ENCODE data around the gene ANKRD23.

Gene ANKRD23

DNA sequence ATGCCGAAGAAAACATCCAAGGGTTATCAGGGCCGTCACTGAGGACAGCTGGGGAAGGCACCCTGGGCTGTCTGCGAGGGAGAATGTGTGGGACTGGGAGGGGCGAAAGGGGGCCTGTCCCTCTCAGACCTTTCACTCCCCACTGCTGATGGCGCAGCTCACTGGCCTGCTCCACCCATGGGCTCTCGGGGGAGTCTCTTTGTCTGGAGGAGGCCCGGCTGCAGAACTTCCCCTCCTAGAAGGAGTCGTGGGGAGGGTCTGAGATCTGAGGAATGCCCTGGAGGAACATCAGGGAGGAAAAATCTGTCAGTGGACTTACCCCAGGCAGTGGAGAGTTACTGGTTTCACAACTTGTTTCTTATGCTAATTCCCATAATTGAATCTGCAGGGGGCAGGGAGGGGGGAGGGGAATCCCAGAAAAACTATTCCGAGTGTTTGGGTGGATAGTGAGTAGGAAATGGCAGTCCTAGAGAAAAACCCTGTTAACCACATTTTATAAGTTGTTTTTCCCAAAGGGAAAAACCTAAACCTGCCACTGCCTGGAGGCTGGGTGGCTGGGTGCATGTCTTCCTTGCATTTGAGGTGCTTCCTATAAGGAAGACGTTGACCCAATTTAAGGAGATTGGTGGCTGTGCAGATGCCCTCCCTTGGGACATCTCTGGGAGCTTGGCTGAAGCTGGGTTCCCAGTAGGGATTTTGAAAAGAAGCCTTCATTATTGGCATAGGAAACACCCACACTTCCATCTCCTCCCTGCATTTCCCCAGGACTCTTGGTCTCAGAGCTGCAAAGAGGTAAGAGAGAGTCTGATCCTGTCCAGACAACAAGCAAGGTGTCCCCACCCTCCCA lies 37.8 kb upstream of the ANKRD23 start:
- Mint-ChIP-seq H3K27ac (no peak overlapping the region), H3K9me3 (no peaks in the 10 kb centered on the region), H3K27me3 (peaks cover 93% of the 10 kb centered on the region), H3K36me3 (no peaks in the 10 kb centered on the region), H3K4me1 (no peaks in the 10 kb centered on the region), H3K4me3 (no peak overlapping the region)
- no peak for DNase-seq
- CTCF ChIA-PET = no interaction called here

DNA sequence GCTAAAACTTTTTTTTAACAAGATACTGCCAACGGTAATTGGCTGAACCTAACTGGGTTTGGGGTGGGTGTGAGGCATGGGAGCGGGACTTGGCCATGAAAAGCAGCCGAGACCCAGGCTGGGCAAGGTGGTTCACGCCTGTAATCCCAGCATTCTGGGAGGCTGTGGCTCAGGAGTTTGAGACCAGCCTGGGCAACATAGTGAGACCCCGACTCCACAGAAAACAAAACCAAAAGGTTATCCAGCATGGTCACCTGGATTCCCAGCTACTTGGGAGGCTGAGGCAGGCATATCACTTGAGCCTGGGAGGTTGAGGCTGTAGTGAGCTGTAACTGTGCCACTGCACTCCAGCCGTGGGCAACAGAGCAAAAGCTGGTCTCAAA lies 37.1 kb upstream of the ANKRD23 start:
- H3K36me3 Mint-ChIP-seq = no peaks in the 10 kb centered on the region
- H3K4me1 Mint-ChIP-seq = peaks cover 2% of the 10 kb centered on the region
- CTCF ChIA-PET = no interaction called here
- H3K27me3 Mint-ChIP-seq = peaks cover 93% of the 10 kb centered on the region
- no peak overlapping the region for H3K27ac Mint-ChIP-seq
- DNase-seq = no peak
- no peaks in the 10 kb centered on the region for H3K9me3 Mint-ChIP-seq
- no peak overlapping the region for H3K4me3 Mint-ChIP-seq

- Mint-ChIP-seq H3K36me3 (no peaks in the 10 kb centered on the region), H3K27ac (no peak overlapping the region), H3K4me3 (no peak overlapping the region), H3K4me1 (peaks cover 2% of the 10 kb centered on the region), H3K27me3 (peaks cover 93% of the 10 kb centered on the region), H3K9me3 (no peaks in the 10 kb centered on the region)
- DNase-seq = no peak
- CTCF ChIA-PET = no interaction called here
Measured at GRCh38 chr2:96879545-96880040, 35.8 kb upstream of the ANKRD23 start.

GRCh38 chr2:96878796-96879544 lies 35.1 kb upstream of the ANKRD23 start:
- CTCF ChIA-PET = no interaction called here
- no peak for DNase-seq
- Mint-ChIP-seq H3K9me3 (no peaks in the 10 kb centered on the region), H3K4me3 (no peak overlapping the region), H3K27ac (no peak overlapping the region), H3K4me1 (peaks cover 7% of the 10 kb centered on the region), H3K36me3 (no peaks in the 10 kb centered on the region), H3K27me3 (peaks cover 93% of the 10 kb centered on the region)

- Mint-ChIP-seq H3K4me3 (no peak overlapping the region), H3K9me3 (no peaks in the 10 kb centered on the region), H3K4me1 (peaks cover 7% of the 10 kb centered on the region), H3K27me3 (peaks cover 93% of the 10 kb centered on the region), H3K27ac (no peak overlapping the region), H3K36me3 (no peaks in the 10 kb centered on the region)
- no peak for DNase-seq
- CTCF ChIA-PET = no interaction called here
Measured at GRCh38 chr2:96878171-96878570, 34.4 kb upstream of the ANKRD23 start.

DNA sequence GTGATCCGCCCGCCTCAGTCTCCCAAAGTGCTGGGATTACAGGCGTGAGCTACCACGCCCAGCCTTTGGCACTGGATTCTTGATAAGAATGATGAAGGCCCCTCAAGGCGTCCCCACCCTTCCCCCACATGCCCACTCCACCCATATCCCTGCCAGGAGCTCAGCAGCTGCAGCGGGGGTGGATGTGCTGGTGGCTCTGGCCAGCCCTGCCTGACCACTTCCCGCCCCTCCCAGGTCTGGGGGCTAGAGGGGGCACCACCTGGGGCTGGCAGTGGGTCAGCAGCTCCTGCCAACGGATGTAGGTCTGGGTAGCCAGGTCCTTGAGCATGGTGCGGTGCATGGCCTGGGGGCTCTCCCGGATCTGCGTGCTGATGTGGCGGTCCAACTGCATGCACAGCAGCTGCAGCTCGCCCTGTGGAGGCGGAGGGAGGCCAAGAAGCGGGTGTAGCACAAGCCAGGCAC lies 33.8 kb upstream of the ANKRD23 start:
- Mint-ChIP-seq H3K27ac (no peak overlapping the region), H3K4me1 (peaks cover 7% of the 10 kb centered on the region)
- CTCF ChIA-PET = interaction anchor here (0.9 kb wide), 1 partner anchor 9 kb away, joined by 3 read pairs; no protein-coding TSS in a partner anchor

GRCh38 chr2:96877042-96877451 lies 33.2 kb upstream of the ANKRD23 start:
- H3K4me3 Mint-ChIP-seq = no peak overlapping the region
- no peaks in the 10 kb centered on the region for H3K36me3 Mint-ChIP-seq
- no peaks in the 10 kb centered on the region for H3K9me3 Mint-ChIP-seq
- peaks cover 7% of the 10 kb centered on the region for H3K4me1 Mint-ChIP-seq
- peaks cover 93% of the 10 kb centered on the region for H3K27me3 Mint-ChIP-seq
- DNase-seq = no peak
- CTCF ChIA-PET = interaction anchor here (0.9 kb wide), 1 partner anchor 9 kb away, joined by 3 read pairs; no protein-coding TSS in a partner anchor
- no peak overlapping the region for H3K27ac Mint-ChIP-seq

More for the DNA sequence above, 33.8 kb upstream of the ANKRD23 start:
- DNase-seq = no peak
- no peaks in the 10 kb centered on the region for H3K9me3 Mint-ChIP-seq
- H3K4me3 Mint-ChIP-seq = no peak overlapping the region
- H3K27me3 Mint-ChIP-seq = peaks cover 93% of the 10 kb centered on the region
- no peaks in the 10 kb centered on the region for H3K36me3 Mint-ChIP-seq

DNA sequence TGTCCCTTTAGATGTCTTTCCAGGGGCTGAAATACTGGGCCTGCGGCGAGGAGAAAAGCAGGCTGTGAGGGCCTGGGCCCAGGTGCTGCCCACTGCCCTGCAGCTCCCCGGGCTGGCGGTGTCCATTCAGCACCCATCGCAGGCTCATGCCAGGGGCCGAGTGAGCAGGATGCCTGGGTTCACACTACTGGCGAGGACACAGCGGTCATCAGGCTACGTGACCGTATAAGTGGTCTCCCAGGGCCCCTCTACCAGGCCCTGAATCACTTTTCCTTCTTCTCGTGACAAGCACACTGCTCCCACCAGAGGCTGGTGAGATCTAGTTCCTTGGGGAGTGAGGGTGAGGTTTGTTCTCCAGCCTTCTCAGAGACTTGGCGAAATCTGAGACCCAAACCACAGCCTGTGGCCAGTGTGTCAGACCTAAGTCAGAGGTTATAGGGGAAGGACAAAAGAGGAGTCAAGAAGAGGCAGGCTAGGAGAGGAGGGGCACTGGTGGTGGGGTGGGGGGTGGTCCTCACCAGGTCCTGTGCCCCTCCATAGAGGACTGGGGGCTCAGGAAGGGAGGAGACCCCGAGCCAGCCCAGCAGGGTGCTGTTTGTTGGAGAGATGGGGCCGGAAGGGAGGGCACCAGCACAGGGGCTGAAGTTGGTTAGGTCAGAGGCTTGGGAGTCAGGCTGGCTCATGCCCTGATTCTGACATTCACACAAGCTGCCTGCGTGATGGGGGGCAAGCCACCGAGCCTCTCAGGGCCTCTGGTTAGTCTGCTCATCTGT lies 32.6 kb upstream of the ANKRD23 start:
- peaks cover 7% of the 10 kb centered on the region for H3K4me1 Mint-ChIP-seq
- no peaks in the 10 kb centered on the region for H3K9me3 Mint-ChIP-seq
- no peak overlapping the region for H3K27ac Mint-ChIP-seq
- no peak for DNase-seq
- peaks cover 95% of the 10 kb centered on the region for H3K27me3 Mint-ChIP-seq
- H3K36me3 Mint-ChIP-seq = no peaks in the 10 kb centered on the region
- H3K4me3 Mint-ChIP-seq = no peak overlapping the region
- CTCF ChIA-PET = no interaction called here

DNA sequence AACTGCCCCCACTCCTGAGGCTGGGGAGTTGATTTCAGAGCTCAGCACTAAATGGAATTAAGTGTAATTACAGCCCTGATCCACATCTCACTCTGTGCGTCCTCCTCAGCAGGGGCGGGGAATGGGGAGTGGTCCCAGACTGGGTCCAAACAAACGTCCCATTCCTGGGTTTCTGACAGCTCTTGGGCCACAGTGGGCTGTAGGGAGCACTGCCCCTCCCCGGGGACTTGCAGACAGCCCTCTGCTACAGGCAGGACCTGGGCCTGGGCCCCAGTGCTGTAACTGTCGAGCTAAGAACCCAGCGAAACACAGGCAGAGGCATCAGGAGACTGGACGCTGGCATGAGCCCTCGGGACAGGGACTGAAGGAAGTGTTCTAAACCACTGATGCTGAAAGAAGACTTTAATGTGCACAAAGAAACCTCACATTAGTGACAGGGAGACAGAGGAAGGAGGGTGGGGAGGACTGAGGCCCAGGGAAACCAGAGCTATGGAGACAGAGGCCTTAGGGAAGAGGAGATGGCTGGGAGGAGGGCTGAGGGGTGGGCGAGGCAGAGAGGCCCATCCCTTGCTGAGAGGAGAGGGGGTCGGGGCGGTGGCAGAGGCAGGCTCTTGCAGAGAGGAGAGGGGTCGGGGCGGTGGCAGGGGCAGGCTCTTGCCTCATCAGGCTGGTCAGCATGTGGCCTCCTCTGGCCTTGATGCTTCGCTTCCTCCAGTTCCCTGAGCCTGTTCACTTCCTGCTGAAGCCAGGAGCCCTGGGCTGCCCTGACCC lies 31.9 kb upstream of the ANKRD23 start:
- no peak for DNase-seq
- H3K36me3 Mint-ChIP-seq = no peaks in the 10 kb centered on the region
- peaks cover 95% of the 10 kb centered on the region for H3K27me3 Mint-ChIP-seq
- no peak overlapping the region for H3K27ac Mint-ChIP-seq
- CTCF ChIA-PET = no interaction called here
- no peaks in the 10 kb centered on the region for H3K9me3 Mint-ChIP-seq
- H3K4me1 Mint-ChIP-seq = peaks cover 14% of the 10 kb centered on the region
- H3K4me3 Mint-ChIP-seq = no peak overlapping the region

DNA sequence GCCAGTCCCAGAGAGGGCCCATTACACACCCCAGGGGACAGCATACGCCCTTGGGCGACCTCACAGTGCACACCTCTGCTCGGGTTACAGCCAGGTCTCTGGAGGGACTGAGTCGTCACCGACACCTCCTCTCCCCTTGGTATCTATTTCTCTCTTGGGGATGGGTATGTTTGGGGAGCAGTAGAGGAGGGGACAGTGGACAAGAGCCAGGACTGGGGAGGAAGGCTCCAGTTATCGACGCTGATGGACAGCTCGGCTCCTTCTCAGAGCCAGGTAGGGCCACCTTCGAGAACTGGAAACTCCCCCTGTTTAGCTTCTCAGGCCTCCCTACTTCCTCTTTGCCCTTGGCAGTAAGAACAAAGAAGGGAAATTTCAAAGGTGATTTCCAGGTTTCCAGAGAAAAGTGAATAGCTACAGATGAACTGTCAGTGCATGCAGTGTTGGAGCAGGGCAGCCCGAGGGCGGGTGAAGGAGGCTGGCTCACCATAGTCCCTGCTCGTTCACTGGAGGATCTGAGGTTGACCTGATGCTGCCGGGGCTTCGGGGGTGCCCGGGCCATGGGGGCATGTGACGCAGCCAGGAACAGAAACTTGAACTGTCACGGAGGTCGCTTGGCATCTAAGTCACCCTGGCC lies 30.5 kb upstream of the ANKRD23 start:
- H3K27me3 Mint-ChIP-seq = peaks cover 89% of the 10 kb centered on the region
- no peak for DNase-seq
- H3K4me1 Mint-ChIP-seq = peaks cover 19% of the 10 kb centered on the region
- H3K9me3 Mint-ChIP-seq = no peaks in the 10 kb centered on the region
- no peak overlapping the region for H3K4me3 Mint-ChIP-seq
- no peaks in the 10 kb centered on the region for H3K36me3 Mint-ChIP-seq
- CTCF ChIA-PET = interaction anchor here (1.6 kb wide), 1 partner anchor 16 kb away, joined by 7 read pairs; the partner anchor contains the start of gene ANKRD39
- H3K27ac Mint-ChIP-seq = no peak overlapping the region

- H3K27me3 Mint-ChIP-seq = peaks cover 83% of the 10 kb centered on the region
- H3K4me3 Mint-ChIP-seq = no peak overlapping the region
- no peak overlapping the region for H3K27ac Mint-ChIP-seq
- CTCF ChIA-PET = interaction anchor here (1.6 kb wide), 1 partner anchor 16 kb away, joined by 7 read pairs; the partner anchor contains the start of gene ANKRD39
- no peak for DNase-seq
- no peaks in the 10 kb centered on the region for H3K36me3 Mint-ChIP-seq
- no peaks in the 10 kb centered on the region for H3K9me3 Mint-ChIP-seq
- H3K4me1 Mint-ChIP-seq = peaks cover 19% of the 10 kb centered on the region
Measured at GRCh38 chr2:96873651-96874096, 29.9 kb upstream of the ANKRD23 start.

- Mint-ChIP-seq H3K4me1 (peaks cover 25% of the 10 kb centered on the region), H3K27ac (no peak overlapping the region), H3K36me3 (peaks cover 3% of the 10 kb centered on the region), H3K27me3 (peaks cover 75% of the 10 kb centered on the region), H3K4me3 (no peak overlapping the region), H3K9me3 (no peaks in the 10 kb centered on the region)
- no peak for DNase-seq
- CTCF ChIA-PET = interaction anchor here (0.6 to 1.6 kb wide), 2 partner anchors 15 to 78 kb away, joined by 3 to 7 read pairs; partner anchors contain the start of gene ANKRD39
Measured at GRCh38 chr2:96872591-96873349, 28.9 kb upstream of the ANKRD23 start.

Data from activated naive CD4-positive, alpha-beta T cell treated with anti-CD3 and anti-CD28 coated beads, Interleukin-2, amount 10 ng/mL, durations not matched to agents 7 days and 5 days (primary cell).